DOHH2 (cell line): ENCODE data around the gene C3orf20.

ENCODE experiments used
- H3F3A ChIP-seq: fragments of 200-600 bp; sonication (generic), shearing (Covaris generic); 2 replicates; pipeline ENCODE4 v1.6.0; 2016; ENCODE audit warnings: antibody characterized with exemption, mild to moderate bottlenecking; ENCODE audit not compliant: control insufficient read depth, insufficient read depth
- H3K27ac ChIP-seq: fragments of 200-600 bp; sonication (generic); 2 replicates; pipeline ENCODE4 v1.5.1; 2014; ENCODE audit warnings: low read depth, mild to moderate bottlenecking, low read length, moderate library complexity
- H3K27me3 ChIP-seq: fragments of 200-600 bp; sonication (generic); 2 replicates; pipeline ENCODE4 v1.6.1; 2014; ENCODE audit warnings: mild to moderate bottlenecking, low read length, mixed read lengths; ENCODE audit not compliant: control insufficient read depth
- H3K36me3 ChIP-seq: fragments of 200-600 bp; sonication (generic); 2 replicates; pipeline ENCODE4 v1.6.1; 2014; ENCODE audit warnings: mild to moderate bottlenecking, low read length, moderate library complexity, mixed read lengths; ENCODE audit not compliant: control insufficient read depth
- H3K4me1 ChIP-seq: fragments of 200-600 bp; sonication (generic); 2 replicates; pipeline ENCODE4 v1.6.1; 2014; ENCODE audit warnings: mild to moderate bottlenecking, low read length, mixed read lengths; ENCODE audit not compliant: control insufficient read depth
- H3K4me2 ChIP-seq: fragments of 200-600 bp; sonication (generic); 2 replicates; pipeline ENCODE4 v1.6.0; 2014; ENCODE audit warnings: mild to moderate bottlenecking, low read length, moderate library complexity
- H3K4me3 ChIP-seq: fragments of 200-600 bp; sonication (generic); 2 replicates; pipeline ENCODE4 v1.5.1; 2014; ENCODE audit warnings: mild to moderate bottlenecking, low read length, mixed read lengths
- H3K79me2 ChIP-seq: fragments of 200-600 bp; sonication (generic); 2 replicates; pipeline ENCODE4 v1.6.1; 2014; ENCODE audit warnings: mild to moderate bottlenecking, low read length, mixed read lengths; ENCODE audit not compliant: control insufficient read depth
- H3K9me2 ChIP-seq: fragments of 200-600 bp; sonication (generic); replicated peaks from 2 replicates; pipeline ENCODE4 v1.6.1; 2014; ENCODE audit warnings: mild to moderate bottlenecking, low read length, mixed read lengths; ENCODE audit not compliant: control insufficient read depth
- H3K9me3 ChIP-seq: fragments of 200-600 bp; sonication (generic); 2 replicates; pipeline ENCODE4 v1.6.1; 2014; ENCODE audit warnings: antibody characterized with exemption, low read length, mixed read lengths; ENCODE audit not compliant: control insufficient read depth, insufficient read depth
- H4K20me1 ChIP-seq: fragments of 200-600 bp; sonication (generic); 2 replicates; pipeline ENCODE4 v1.6.0; 2014; ENCODE audit warnings: low read depth, mild to moderate bottlenecking, antibody characterized with exemption, low read length, moderate library complexity; ENCODE audit not compliant: control insufficient read depth, insufficient read depth
- EZH2phosphoT487 ChIP-seq: fragments of 200-600 bp; sonication (generic); IDR thresholded peaks from 2 replicates; pipeline ENCODE4 v1.6.1; 2017; ENCODE audit warnings: borderline replicate concordance, mild to moderate bottlenecking, antibody characterized with exemption, low read length, moderate library complexity, mixed read lengths
- TF ChIP-seq, protein P1 (sequence below): fragments of 200-600 bp; sonication (generic); IDR thresholded peaks from one replicate; pipeline ENCODE4 v1.5.1; 2014; ENCODE audit warnings: antibody characterized with exemption, mild to moderate bottlenecking, low read depth, low read length; ENCODE audit not compliant: poor library complexity, severe bottlenecking

The C3orf20 gene

DNA sequence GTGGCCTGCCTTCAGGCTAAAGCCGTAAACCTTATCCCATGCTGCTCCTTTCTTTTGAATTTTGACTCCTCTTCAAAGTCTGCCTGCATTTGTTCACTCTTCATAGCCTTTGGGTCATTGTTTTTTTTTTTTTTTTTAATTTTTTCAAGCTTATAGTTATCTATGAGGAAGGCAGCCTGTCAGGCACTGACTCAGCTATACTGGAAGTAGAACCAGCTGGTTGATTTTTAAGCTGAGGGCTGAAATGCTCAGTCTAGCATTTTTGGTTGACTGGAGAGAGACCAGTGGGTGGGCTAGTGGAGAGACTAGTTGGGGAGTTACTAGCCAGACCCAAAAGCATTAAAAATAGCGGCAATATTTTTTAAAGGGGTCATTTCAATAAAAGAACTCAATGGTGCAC, 44.1 kb downstream of the C3orf20 start:
- TF ChIP-seq, protein P1, sequence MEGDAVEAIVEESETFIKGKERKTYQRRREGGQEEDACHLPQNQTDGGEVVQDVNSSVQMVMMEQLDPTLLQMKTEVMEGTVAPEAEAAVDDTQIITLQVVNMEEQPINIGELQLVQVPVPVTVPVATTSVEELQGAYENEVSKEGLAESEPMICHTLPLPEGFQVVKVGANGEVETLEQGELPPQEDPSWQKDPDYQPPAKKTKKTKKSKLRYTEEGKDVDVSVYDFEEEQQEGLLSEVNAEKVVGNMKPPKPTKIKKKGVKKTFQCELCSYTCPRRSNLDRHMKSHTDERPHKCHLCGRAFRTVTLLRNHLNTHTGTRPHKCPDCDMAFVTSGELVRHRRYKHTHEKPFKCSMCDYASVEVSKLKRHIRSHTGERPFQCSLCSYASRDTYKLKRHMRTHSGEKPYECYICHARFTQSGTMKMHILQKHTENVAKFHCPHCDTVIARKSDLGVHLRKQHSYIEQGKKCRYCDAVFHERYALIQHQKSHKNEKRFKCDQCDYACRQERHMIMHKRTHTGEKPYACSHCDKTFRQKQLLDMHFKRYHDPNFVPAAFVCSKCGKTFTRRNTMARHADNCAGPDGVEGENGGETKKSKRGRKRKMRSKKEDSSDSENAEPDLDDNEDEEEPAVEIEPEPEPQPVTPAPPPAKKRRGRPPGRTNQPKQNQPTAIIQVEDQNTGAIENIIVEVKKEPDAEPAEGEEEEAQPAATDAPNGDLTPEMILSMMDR: no peak
- no peak for TF ChIP-seq EZH2phosphoT487
- H3K79me2 ChIP-seq: no peaks in the 10 kb centered on the region
- H3K9me3 ChIP-seq: no peaks in the 10 kb centered on the region
- H4K20me1 ChIP-seq: no peaks in the 10 kb centered on the region
- H3K27ac ChIP-seq: no peak overlapping the region
- H3K4me2 ChIP-seq: peak overlapping the region; percentile 31
- H3K27me3 ChIP-seq: no peaks in the 10 kb centered on the region
- H3K9me2 ChIP-seq: no peaks in the 10 kb centered on the region; the same call in 1 of the 2 replicates
- H3K36me3 ChIP-seq: peaks cover 4% of the 10 kb centered on the region; the same call in 1 of the 2 replicates
- no peaks in the 10 kb centered on the region for H3F3A ChIP-seq
- H3K4me1 ChIP-seq: peaks cover 33% of the 10 kb centered on the region
- no peak overlapping the region for H3K4me3 ChIP-seq

DNA sequence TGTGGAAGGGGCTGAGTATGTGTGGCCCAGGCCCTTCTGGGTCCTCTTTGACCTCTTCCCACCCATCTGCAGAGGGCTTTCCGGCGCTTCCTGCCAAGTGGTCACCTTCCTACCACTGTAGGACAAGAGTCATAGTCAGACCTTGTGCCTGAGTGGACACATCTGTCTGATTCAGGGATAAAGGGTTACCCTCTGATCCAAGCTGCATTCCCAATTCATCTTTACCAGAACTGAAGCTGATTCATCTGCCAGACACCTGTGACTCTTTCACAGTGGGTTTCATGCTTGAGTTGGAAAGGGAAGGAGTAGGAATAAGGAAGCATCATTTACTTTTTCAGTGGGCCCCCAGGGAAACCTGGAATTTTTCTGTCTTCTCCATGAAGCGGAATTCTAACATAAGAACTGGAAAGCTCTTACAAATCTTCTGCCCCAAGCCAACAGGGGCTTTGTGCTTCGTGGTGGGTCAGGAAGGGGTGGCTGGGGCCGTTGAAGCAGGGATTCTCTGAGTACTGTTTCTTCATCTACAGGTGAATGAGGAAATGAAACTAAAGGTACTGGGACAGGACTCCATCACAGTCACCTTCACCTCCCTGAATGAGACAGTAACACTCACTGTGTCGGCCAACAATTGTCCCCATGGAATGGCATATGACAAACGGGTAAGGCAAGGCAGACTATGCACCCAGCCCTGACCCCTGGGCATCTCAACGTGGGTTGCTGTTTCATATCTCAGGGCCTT, 46.4 kb downstream of the C3orf20 start:
- Histone ChIP-seq H3K27me3 (no peaks in the 10 kb centered on the region), H3K4me2 (0 out of 2 replicates have a peak overlapping the region, but pooled peaks have one; percentile 7), H3K4me1 (peaks cover 33% of the 10 kb centered on the region), H3K36me3 (peaks cover 4% of the 10 kb centered on the region; the same call in 1 of the 2 replicates), H3K9me2 (no peaks in the 10 kb centered on the region; the same call in 1 of the 2 replicates), H3K79me2 (no peaks in the 10 kb centered on the region), H3K27ac (no peak overlapping the region), H3F3A (no peaks in the 10 kb centered on the region), H3K4me3 (no peak overlapping the region), H4K20me1 (no peaks in the 10 kb centered on the region), H3K9me3 (no peaks in the 10 kb centered on the region)
- TF ChIP-seq, protein P1: no peak
- TF ChIP-seq EZH2phosphoT487: no peak

DNA sequence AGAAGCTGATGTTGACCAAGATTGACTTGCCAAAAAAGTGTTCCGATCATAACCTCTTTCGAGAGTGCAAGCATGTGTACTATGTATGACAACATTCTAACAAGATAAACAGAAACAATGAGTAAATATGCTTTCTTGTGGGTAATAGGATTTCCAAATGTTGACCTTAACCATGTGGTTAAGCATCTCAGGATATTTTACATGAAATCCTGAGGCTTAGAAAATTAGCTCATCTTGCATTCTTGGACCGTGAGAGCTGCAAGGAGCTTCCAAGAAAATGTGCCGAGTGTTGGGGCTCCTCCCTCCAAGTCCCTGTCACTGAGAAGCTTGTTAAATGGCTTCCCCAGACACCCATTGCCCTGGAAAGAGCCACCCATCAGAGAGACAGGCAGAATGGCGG, 50.1 kb downstream of the C3orf20 start:
- H3K4me3 ChIP-seq: no peak overlapping the region
- H3K4me2 ChIP-seq: no peak overlapping the region
- peaks cover 18% of the 10 kb centered on the region for H3K4me1 ChIP-seq
- H3K79me2 ChIP-seq: no peaks in the 10 kb centered on the region
- no peaks in the 10 kb centered on the region for H4K20me1 ChIP-seq
- no peak for TF ChIP-seq EZH2phosphoT487
- TF ChIP-seq, protein P1: no peak
- H3K36me3 ChIP-seq: peaks cover 4% of the 10 kb centered on the region; the same call in 1 of the 2 replicates
- H3K9me2 ChIP-seq: no peaks in the 10 kb centered on the region
- no peak overlapping the region for H3K27ac ChIP-seq
- no peaks in the 10 kb centered on the region for H3K9me3 ChIP-seq
- no peaks in the 10 kb centered on the region for H3K27me3 ChIP-seq
- no peaks in the 10 kb centered on the region for H3F3A ChIP-seq
